Endothelial cell of umbilical vein (primary cell): ENCODE data around the gene RNF150. TPM values are rescaled to one million over a fixed set of nuclear protein-coding genes. Genes with fewer than 3 reads are reported as not detected.

Experiments
- BruUV-seq: library from RNA; stranded (reverse); fragments of 400-500 nt; replicated peaks from 2 replicates; lab custom pipeline; 2021; lab: Mats Ljungman, UMichigan
- CTCF ChIA-PET: fragments of 300-600, 350-600 bp; sonication (Branson Sonifier 250); formaldehyde crosslinking; loops from one replicate; lab custom pipeline; 2021; ENCODE audit warnings: antibody characterized with exemption, inconsistent platforms; lab: Charles Lee
- POLR2A ChIA-PET: fragments of 300-600, 350-600 bp; sonication (Branson Sonifier 250); formaldehyde crosslinking; loops from one replicate; lab custom pipeline; 2021; ENCODE audit warnings: antibody characterized with exemption, inconsistent platforms; lab: Charles Lee
- DNase-seq: peaks from one replicate; pipeline ENCODE4 v3.0.0-alpha.2; 2011; ENCODE audit warnings: low read depth, low spot score
- FAIRE-seq: peaks from 2 replicates; lab custom pipeline; 2011; peaks lifted over from hg19 to GRCh38; lab: Jason Lieb, UNC
- H2AFZ ChIP-seq: 2 replicates; pipeline ENCODE4 v1.6.0; 2012; ENCODE audit warnings: low read depth, low read length, control low read depth, inconsistent platforms
- H3K27ac ChIP-seq: 2 replicates; pipeline ENCODE4 v1.5.1; 2011; ENCODE audit warnings: low read depth, mild to moderate bottlenecking, control low read depth, low read length, moderate library complexity; ENCODE audit not compliant: insufficient read depth
- H3K27me3 ChIP-seq, 2 experiments: 2 replicates each; pipeline versions ENCODE4 v1.6.0 to v1.6.1; 2011; ENCODE audit warnings: low read length in 2 of 2, mixed read lengths in 1 of 2; ENCODE audit not compliant: control insufficient read depth in 2 of 2, insufficient read depth in 2 of 2
- H3K36me3 ChIP-seq, 2 experiments: 2 replicates in 1 of 2; 3 replicates in 1 of 2; pipeline ENCODE4 v1.5.1; 2011; ENCODE audit warnings: low read length in 2 of 2, mild to moderate bottlenecking in 1 of 2, moderate library complexity in 1 of 2; ENCODE audit not compliant: control insufficient read depth in 2 of 2, insufficient read depth in 2 of 2; ENCODE audit errors: extremely low read depth in 1 of 2
- H3K4me1 ChIP-seq: 3 replicates; pipeline ENCODE4 v1.5.1; 2011; ENCODE audit warnings: mild to moderate bottlenecking, low read length; ENCODE audit not compliant: control insufficient read depth, insufficient read depth; ENCODE audit errors: extremely low read depth
- H3K4me2 ChIP-seq: 2 replicates; pipeline ENCODE4 v1.6.1; 2011; ENCODE audit warnings: low read length, control low read depth, mixed read lengths; ENCODE audit not compliant: insufficient read depth
- H3K4me3 ChIP-seq, 3 experiments: fragments of 200-600 bp in 1 of 3; sonication (generic), shearing (Covaris generic) in 1 of 3; replicated peaks in 1 of 3; 2 replicates each; pipeline ENCODE4 v1.5.1; 2011 to 2016; ENCODE audit warnings: control low read depth in 3 of 3, low read length in 3 of 3, mild to moderate bottlenecking in 2 of 3, inconsistent platforms in 1 of 3, low read depth in 1 of 3, moderate library complexity in 1 of 3; ENCODE audit not compliant: insufficient read depth in 1 of 3
- H3K79me2 ChIP-seq: 2 replicates; pipeline ENCODE4 v1.6.0; 2012; ENCODE audit warnings: low read length, inconsistent platforms; ENCODE audit not compliant: control insufficient read depth, insufficient read depth
- H3K9ac ChIP-seq: replicated peaks from 2 replicates; pipeline ENCODE3; 2011; ENCODE audit warnings: low read length, control low read depth; ENCODE audit not compliant: insufficient read depth; ENCODE audit errors: extremely low read depth
- H3K9me1 ChIP-seq: replicated peaks from 3 replicates; pipeline ENCODE4 v1.6.0; 2011; ENCODE audit warnings: mild to moderate bottlenecking, low read length; ENCODE audit not compliant: control insufficient read depth, insufficient read depth; ENCODE audit errors: extremely low read depth
- H3K9me3 ChIP-seq: replicated peaks from 2 replicates; pipeline ENCODE4 v1.5.1; 2012; ENCODE audit warnings: low read length, inconsistent platforms; ENCODE audit not compliant: control insufficient read depth, insufficient read depth
- H4K20me1 ChIP-seq: replicated peaks from 2 replicates; pipeline ENCODE3; 2011; ENCODE audit warnings: mild to moderate bottlenecking, low read length; ENCODE audit not compliant: control insufficient read depth, insufficient read depth; ENCODE audit errors: extremely low read depth
- CTCF ChIP-seq, 2 donors: IDR thresholded peaks; 1 replicate in 1 of 2; 2 replicates in 1 of 2; pipeline ENCODE4 v1.5.1; 2011; ENCODE audit warnings: low read length in 2 of 2, mild to moderate bottlenecking in 2 of 2, moderate library complexity in 2 of 2, control low read depth in 1 of 2, inconsistent platforms in 1 of 2, low read depth in 1 of 2; ENCODE audit not compliant: insufficient read depth in 1 of 2; ENCODE audit errors: extremely low read depth in 1 of 2
- EZH2 ChIP-seq: IDR thresholded peaks from 2 replicates; pipeline ENCODE4 v1.6.1; 2012; ENCODE audit warnings: borderline replicate concordance, low read depth, mild to moderate bottlenecking, moderate library complexity, low read length, inconsistent platforms; ENCODE audit not compliant: severe bottlenecking
- FOS ChIP-seq: IDR thresholded peaks from 2 replicates; pipeline ENCODE4 v1.6.1; 2011; ENCODE audit warnings: mild to moderate bottlenecking, low read length, moderate library complexity, borderline replicate concordance; ENCODE audit not compliant: insufficient read depth
- GATA2 ChIP-seq: IDR thresholded peaks from 2 replicates; pipeline ENCODE4 v1.7.0; 2011; ENCODE audit warnings: low read depth, mild to moderate bottlenecking, moderate library complexity, mixed read lengths, low read length; ENCODE audit not compliant: insufficient read length, insufficient read depth
- JUN ChIP-seq: IDR thresholded peaks from 2 replicates; pipeline ENCODE4 v1.6.1; 2011; ENCODE audit warnings: borderline replicate concordance, low read depth; ENCODE audit not compliant: insufficient read length, insufficient read depth
- MAX ChIP-seq: IDR thresholded peaks from 2 replicates; pipeline ENCODE4 v1.6.1; 2011; ENCODE audit not compliant: insufficient read depth, insufficient read length
- MYC ChIP-seq: IDR thresholded peaks from one replicate; pipeline ENCODE4 v1.6.1; 2011; ENCODE audit warnings: mild to moderate bottlenecking, low read depth, low read length
- POLR2A ChIP-seq: IDR thresholded peaks from 2 replicates; pipeline ENCODE4 v1.6.1; 2012; ENCODE audit warnings: low read depth, mild to moderate bottlenecking, control low read depth, low read length
- POLR2AphosphoS5 ChIP-seq: IDR thresholded peaks from 2 replicates; pipeline ENCODE4 v1.6.1; 2012; ENCODE audit warnings: low read depth, mild to moderate bottlenecking, control low read depth, low read length, moderate library complexity; ENCODE audit not compliant: insufficient read depth
- dilution Hi-C: fragments of 300-500 bp; cut with MboI; formaldehyde crosslinking; loops from one replicate; pipeline ENCODE4 v1.15.0; 2019; ENCODE audit warnings: low sequenced_read_pairs; ENCODE audit not compliant: extremely low pct_ligation_motif_present
- intact Hi-C: fragments of 100-400 bp; cut with micrococcal nuclease; formaldehyde crosslinking; loops from one replicate; pipeline ENCODE4 v1.10.0; 2022
- polyA plus RNA-seq, 4 experiments: library from polyadenylated mRNA; depleted of rRNA in 3 of 4; stranded (reverse) in 3 of 4; unstranded in 1 of 4; fragments of >200 nt; gene quantifications; 2 replicates each; pipeline versions ENCODE4 v1.2.1 to v1.2.3, GENCODE V29; 2011 to 2012; ENCODE audit warnings: missing spikeins in 1 of 4
- total RNA-seq: library from RNA; stranded (reverse); gene quantifications from 2 replicates; pipeline ENCODE4 v1.2.3, GENCODE V29; 2021

Gene RNF150
- total and polyA plus RNA-seq, 2 donors (not counting 3 experiments of a cell fraction or from before 2014, with no cell fraction given): 0.33 to 0.35 TPM

GRCh38 chr4:140940589-140940988, 192.7 kb downstream of the RNF150 start:
- intact Hi-C loops (no loop called here), dilution Hi-C loops (no loop called here)
- Histone ChIP-seq H3K9ac (no peak overlapping the region), H4K20me1 (no peaks in the 10 kb centered on the region), H3K4me1 (no peaks in the 10 kb centered on the region), H3K9me3 (no peaks in the 10 kb centered on the region), H2AFZ (no peak overlapping the region), H3K4me3 (no peak overlapping the region), H3K36me3 (no peaks in the 10 kb centered on the region), H3K4me2 (no peak overlapping the region), H3K27ac (no peak overlapping the region), H3K79me2 (no peaks in the 10 kb centered on the region), H3K27me3 (no peaks in the 10 kb centered on the region), H3K9me1 (no peaks in the 10 kb centered on the region)
- TF ChIP-seq MYC (no peak), CTCF (IDR thresholded peaks at IDR 0.05; ENCODE audit: extremely low read depth in 1 of 2, insufficient read depth in 1 of 2, low read depth in 1 of 2, low read length in 2 of 2) (no peak), JUN (no peak), POLR2A (no peak), FOS (no peak), GATA2 (no peak), MAX (no peak), POLR2AphosphoS5 (no peak), EZH2 (no peak)
- BruUV-seq: no TSS peak
- FAIRE-seq (no peak), DNase-seq (no peak)
- POLR2A ChIA-PET: no interaction called here
- CTCF ChIA-PET: no interaction called here
